Muscle layer of duodenum (tissue), 2 donors: ENCODE data around the gene AXL.
A peak's percentile ranks its signal among the peaks of the same experiment; 100 is the strongest.
"Not testable (repeated sequence)": the region's sequence is repeated elsewhere in the genome, so short reads cannot be mapped to it uniquely, and the experiment has no call there.

Experiments
- H3K27ac ChIP-seq: one replicate; pipeline ENCODE4 v1.7.0; 2013; ENCODE audit warnings: mild to moderate bottlenecking, low read length
- H3K27me3 ChIP-seq: one replicate; pipeline ENCODE4 v1.7.0; 2013; ENCODE audit warnings: low read depth, mild to moderate bottlenecking, control low read depth, low read length
- H3K36me3 ChIP-seq, 2 donors: one replicate each; pipeline ENCODE4 v1.7.0; 2013; ENCODE audit warnings: low read length in 2 of 2, control low read depth in 1 of 2, mild to moderate bottlenecking in 1 of 2; ENCODE audit not compliant: insufficient read depth in 2 of 2, control insufficient read depth in 1 of 2
- H3K4me1 ChIP-seq, 2 donors: one replicate each; pipeline ENCODE4 v1.7.0; 2013; ENCODE audit warnings: low read length in 2 of 2, mild to moderate bottlenecking in 2 of 2, control low read depth in 1 of 2, moderate library complexity in 1 of 2; ENCODE audit not compliant: insufficient read depth in 2 of 2, control insufficient read depth in 1 of 2
- H3K4me3 ChIP-seq, 2 donors: one replicate each; pipeline ENCODE4 v1.7.0; 2013; ENCODE audit warnings: low read length in 2 of 2, low read depth in 1 of 2, mild to moderate bottlenecking in 1 of 2
- H3K9me3 ChIP-seq, 2 donors: one replicate each; pipeline ENCODE4 v1.7.0; 2013; ENCODE audit warnings: low read length in 2 of 2, control low read depth in 1 of 2, mild to moderate bottlenecking in 1 of 2; ENCODE audit not compliant: control insufficient read depth in 1 of 2
- donor health status: healthy.

AXL gene

DNA sequence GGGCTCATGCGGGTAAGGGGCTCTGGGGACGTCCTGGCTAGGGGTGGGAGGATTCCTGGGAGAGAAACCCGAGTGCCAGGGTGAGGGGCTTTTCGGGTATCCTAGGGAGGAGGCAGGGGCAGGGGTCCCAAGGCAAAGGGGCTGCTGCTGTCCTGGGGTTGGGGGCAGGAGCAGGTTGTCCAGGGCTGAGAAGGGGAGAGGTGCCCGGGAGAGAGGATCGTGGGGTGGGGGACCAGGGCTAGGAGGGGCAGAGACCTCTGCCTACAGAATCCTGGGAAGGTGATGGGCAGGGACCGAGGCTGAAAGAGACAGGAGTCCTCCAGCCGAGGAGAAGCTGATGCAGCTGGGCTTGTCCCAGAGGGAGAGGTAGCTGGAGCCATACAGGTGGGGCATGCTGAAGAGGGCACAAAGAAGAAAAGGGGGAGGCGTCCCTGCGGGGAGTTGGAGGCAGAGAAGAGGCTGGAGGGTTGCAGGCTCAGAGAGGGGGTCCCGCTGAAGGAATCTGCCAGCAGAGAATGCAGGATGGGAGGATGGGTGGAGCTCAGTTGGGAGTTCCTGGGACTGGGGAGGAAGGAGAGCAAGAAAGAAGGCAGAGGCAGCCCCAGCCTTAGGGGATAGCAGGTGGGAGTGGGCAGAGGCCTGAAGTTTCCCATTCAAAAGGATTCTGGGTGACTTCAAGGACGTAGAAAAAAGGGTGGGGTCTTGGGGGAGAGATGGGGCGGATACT lies 25.4 kb upstream of the AXL start:
- H3K4me1 ChIP-seq, result peaks cover 0 to 12% of the 10 kb centered on the region in 2 donors
- no peaks in the 10 kb centered on the region for H3K9me3 ChIP-seq
- no peaks in the 10 kb centered on the region for H3K27me3 ChIP-seq
- H3K27ac ChIP-seq, result no peak overlapping the region
- H3K4me3 ChIP-seq, result peak overlapping the region; percentile 37 to 53
- H3K36me3 ChIP-seq, result no peaks in the 10 kb centered on the region

DNA sequence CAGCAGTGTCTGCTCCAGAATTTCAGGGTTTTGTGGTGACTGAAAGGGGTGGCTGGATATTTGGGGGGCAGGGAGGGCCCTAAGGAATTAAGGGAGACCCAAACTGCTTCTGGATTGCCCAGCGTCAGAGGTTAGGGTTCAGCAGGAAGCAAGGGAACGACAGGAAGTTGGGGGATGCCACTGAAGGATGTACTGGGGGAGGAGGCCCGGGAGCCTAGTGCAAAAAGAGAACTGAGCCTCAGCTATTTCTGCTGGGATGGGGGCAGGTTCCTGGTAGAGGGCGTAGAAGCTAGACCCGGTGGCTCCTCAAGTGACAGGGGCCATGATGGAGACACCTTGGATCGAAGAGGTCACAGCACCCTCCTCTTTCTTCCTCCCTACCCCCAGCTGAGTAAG lies 24.9 kb upstream of the AXL start:
- no peaks in the 10 kb centered on the region for H3K27me3 ChIP-seq
- H3K36me3 ChIP-seq, result no peaks in the 10 kb centered on the region
- peaks cover 0 to 12% of the 10 kb centered on the region in 2 donors for H3K4me1 ChIP-seq
- no peak overlapping the region for H3K27ac ChIP-seq
- H3K4me3 ChIP-seq, result peak overlapping the region in 1 of 2 donors; percentile 37
- H3K9me3 ChIP-seq, result no peaks in the 10 kb centered on the region

DNA sequence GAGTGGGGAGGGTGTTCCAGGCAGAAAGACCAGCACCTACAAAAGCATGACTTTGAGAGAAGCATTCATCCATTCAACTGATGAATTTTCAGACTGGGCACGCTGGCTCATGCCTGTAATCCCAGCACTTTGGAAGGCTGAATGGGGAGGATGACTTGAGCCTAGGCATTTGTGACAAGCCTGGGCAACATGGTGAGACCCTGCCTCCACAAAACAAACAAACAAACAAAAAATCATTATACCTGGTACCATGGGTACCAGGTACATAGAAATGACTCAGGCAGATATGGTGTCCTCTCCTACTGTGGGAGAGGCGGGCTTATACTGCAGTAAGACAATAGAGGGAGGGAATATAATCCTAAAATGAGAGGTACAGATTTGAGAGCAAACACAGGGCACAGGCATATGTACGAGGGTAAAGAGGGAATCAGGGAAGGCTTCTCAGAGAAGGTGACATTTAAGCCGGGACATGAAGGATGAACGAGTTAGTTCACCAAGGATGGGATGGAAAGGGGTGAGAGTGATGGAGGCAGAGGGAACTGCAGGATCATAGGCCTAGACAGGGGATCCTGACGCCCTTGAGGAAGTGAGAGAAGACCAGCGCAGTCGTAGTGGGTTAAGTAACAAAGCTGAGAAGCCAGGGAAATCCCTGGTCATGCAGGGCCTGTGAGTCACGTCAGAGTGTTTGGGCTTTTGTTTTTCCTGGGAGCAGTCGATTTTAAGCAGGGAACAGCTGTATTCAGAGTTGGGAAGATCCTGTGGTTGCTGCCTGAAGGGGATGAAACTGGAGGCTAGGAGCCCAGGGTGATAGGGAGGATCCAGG lies 23.1 kb upstream of the AXL start:
- Histone ChIP-seq H3K27ac (no peak overlapping the region), H3K4me3 (no peak overlapping the region), H3K9me3 (no peaks in the 10 kb centered on the region), H3K4me1 (peaks cover 0 to 12% of the 10 kb centered on the region in 2 donors), H3K27me3 (no peaks in the 10 kb centered on the region), H3K36me3 (no peaks in the 10 kb centered on the region)

DNA sequence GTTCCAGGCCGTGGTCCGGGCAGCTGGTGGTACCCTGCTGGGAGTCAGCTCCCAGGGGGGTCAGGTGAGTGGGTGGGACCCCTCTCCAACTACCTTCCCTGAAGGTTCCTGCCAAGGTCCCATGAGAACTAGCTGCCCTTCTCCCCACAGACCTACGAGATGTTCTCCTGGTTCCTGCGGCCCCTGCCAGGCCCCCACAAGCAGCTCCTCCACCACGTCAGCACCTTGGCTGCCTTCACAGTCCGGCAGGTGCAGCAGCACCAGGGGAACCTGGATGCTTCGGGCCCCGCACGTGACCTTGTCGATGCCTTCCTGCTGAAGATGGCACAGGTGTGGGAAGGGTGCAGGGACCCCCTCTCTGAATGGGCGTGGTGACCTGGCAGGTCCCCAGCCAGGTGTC lies 20.5 kb upstream of the AXL start:
- Histone ChIP-seq H3K27ac (no peak overlapping the region), H3K4me3 (no peak overlapping the region), H3K36me3 (no peaks in the 10 kb centered on the region), H3K27me3 (no peaks in the 10 kb centered on the region), H3K9me3 (no peaks in the 10 kb centered on the region), H3K4me1 (peaks cover 0 to under 1% of the 10 kb centered on the region in 2 donors)

DNA sequence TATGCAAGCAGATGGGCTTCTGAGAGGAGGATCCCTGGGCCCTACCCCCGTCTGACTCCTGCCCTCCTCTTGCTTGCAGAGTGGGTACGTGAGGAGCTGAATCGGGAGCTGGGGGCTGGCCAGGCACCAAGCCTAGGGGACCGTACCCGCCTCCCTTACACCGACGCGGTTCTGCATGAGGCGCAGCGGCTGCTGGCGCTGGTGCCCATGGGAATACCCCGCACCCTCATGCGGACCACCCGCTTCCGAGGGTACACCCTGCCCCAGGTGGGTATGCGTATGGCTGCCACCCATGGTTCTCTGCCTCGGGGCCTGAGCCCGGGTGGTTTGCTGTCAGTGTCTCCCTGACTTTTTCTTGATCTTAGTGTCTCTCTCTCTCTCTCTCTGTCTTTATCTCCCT lies 15.7 kb upstream of the AXL start:
- no peak overlapping the region for H3K27ac ChIP-seq
- no peaks in the 10 kb centered on the region for H3K4me1 ChIP-seq
- H3K9me3 ChIP-seq, result no peaks in the 10 kb centered on the region
- H3K4me3 ChIP-seq, result no peak overlapping the region
- no peaks in the 10 kb centered on the region for H3K27me3 ChIP-seq
- no peaks in the 10 kb centered on the region for H3K36me3 ChIP-seq

DNA sequence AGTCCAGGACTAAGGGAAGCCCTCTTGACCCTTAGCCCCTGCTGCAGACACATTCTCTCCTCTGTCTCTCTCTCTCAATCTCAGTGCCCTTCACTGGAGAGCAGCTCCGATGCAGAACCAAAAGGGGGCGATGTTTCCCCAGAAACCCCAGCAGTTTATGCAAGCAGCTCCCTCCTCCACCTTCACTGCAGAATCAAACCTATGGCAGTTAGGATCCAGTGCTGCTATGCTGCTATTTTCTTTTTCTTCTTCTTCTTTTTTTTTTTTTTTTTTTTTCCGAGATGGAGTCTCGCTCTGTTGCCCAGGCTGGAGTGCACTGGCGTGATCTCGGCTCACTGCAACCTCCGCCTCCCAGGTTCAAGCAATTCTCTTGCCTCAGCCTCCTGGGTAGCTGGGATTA lies 14.7 kb upstream of the AXL start:
- not testable (repeated sequence) for H3K27me3 ChIP-seq, H3K9me3 ChIP-seq, H3K4me1 ChIP-seq, H3K4me3 ChIP-seq, H3K36me3 ChIP-seq, H3K27ac ChIP-seq

DNA sequence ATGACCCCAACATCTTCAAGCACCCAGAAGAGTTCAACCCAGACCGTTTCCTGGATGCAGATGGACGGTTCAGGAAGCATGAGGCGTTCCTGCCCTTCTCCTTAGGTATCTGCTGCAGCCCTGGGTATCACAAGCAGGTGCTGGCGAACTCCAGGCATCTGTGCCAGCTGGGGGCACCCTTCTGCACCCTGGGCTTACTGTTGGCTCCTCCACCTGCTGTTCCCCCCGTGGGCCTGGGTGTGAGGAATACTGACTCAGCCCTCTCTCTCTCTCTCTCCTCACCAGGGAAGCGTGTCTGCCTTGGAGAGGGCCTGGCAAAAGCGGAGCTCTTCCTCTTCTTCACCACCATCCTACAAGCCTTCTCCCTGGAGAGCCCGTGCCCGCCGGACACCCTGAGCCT lies 13.0 kb upstream of the AXL start:
- H3K27me3 ChIP-seq, result no peaks in the 10 kb centered on the region

DNA sequence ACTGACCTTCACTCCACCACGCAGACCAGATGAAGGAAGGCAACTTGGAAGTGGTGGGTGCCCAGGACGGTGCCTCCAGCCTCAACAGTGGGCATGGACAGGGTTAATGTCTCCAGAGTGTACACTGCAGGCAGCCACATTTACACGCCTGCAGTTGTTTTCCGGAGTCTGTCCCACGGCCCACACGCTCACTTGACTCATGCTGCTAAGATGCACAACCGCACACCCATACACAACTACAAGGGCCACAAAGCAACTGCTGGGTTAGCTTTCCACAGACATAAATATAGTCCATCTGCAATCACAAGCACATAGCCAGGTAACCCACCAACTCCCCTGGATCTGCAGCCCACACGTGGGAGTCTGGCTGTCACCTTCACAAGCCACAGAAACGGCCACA lies 12.6 kb upstream of the AXL start:
- no peak overlapping the region for H3K4me3 ChIP-seq
- no peak overlapping the region for H3K27ac ChIP-seq
- H3K9me3 ChIP-seq, result no peaks in the 10 kb centered on the region
- no peaks in the 10 kb centered on the region for H3K4me1 ChIP-seq
- H3K27me3 ChIP-seq, result no peaks in the 10 kb centered on the region
- H3K36me3 ChIP-seq, result no peaks in the 10 kb centered on the region

More for the DNA sequence above, 13.0 kb upstream of the AXL start:
- no peaks in the 10 kb centered on the region for H3K9me3 ChIP-seq
- no peak overlapping the region for H3K27ac ChIP-seq
- no peaks in the 10 kb centered on the region for H3K4me1 ChIP-seq
- H3K36me3 ChIP-seq, result no peaks in the 10 kb centered on the region
- no peak overlapping the region for H3K4me3 ChIP-seq

DNA sequence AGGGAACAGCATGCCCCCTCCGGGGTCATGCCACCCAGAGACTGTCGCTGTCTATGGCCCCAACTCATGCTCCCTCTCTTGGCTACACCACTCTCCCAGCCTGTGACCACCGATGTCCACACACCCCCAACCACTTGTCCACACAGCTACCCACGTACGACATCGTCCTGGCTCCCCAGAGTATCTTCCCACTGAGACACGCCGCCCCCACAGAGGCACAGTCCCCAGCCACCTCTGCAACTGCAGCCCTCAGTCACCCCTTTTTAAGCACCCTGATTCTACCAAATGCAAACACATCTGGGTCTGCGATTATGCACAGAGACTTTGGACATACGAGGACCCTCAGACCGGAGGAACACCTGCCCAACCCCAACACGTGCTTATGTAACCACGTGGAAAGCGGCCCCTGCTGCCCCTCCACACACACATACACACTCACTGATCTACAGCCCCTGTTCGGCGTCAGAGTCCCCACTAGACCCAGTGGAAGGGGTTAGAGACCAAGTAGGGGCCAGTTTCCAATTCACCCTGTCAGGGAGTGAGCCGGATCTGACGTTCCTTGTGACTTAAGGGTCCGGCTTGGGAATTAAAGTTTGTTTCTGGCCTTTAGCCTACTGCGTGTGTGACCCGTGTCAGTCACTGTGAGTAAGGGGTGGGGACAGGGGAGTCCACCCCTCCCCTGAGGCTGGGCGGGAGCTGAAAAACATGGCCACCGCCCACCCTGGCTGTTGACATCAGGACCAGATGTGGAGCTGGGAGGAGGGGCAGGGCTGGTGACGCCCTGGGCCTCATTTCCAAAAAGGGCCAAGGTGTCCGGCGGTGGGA lies 11.9 kb upstream of the AXL start:
- Histone ChIP-seq H3K4me3 (no peak overlapping the region), H3K4me1 (no peaks in the 10 kb centered on the region), H3K27ac (no peak overlapping the region), H3K9me3 (no peaks in the 10 kb centered on the region), H3K36me3 (no peaks in the 10 kb centered on the region), H3K27me3 (no peaks in the 10 kb centered on the region)

DNA sequence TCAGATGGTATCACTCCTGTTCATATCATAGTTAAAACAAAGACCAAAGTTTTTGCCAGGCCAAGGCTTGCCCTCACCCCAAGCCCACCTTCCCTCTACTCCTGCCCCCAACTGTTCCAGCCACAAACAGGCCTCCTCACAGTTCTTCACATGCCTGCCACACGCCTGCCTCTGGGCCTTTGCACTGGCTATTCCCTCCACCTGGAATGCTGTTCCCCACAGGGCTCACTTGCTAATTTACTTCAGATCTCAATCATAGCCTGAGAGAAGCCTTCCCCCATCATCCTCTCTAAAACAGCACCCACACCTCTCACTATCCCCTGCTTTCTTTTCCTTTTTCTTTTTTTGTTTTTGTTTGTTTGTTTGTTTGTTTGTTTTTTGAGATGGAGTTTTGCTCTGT lies 4.9 kb upstream of the AXL start:
- Histone ChIP-seq H3K4me3 (no peak overlapping the region), H3K27me3 (no peaks in the 10 kb centered on the region), H3K36me3 (no peaks in the 10 kb centered on the region), H3K9me3 (no peaks in the 10 kb centered on the region), H3K27ac (no peak overlapping the region), H3K4me1 (peaks cover 0 to 14% of the 10 kb centered on the region in 2 donors)

DNA sequence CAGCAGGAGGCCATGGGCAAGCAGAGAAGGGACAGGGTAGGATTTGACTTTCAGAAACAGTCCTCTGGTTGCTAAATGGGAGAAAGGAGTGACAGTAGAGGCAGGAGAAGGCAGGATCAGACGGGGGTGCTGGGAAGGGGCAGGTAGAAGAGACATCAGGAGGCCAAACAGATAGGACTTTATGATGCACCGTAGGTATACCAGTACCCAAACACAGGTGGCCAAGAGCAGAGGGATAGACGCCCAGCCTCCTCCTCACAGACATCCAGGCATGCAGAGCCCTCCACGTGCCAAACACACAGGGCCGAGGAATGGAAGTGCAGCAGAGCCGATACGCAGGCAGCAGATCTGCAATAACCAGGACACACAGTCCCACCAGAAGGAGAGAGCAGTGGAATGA lies 1.3 kb upstream of the AXL start:
- H3K4me3 ChIP-seq, result no peak overlapping the region
- no peaks in the 10 kb centered on the region for H3K27me3 ChIP-seq
- peaks cover 0 to 7% of the 10 kb centered on the region in 2 donors for H3K36me3 ChIP-seq
- H3K27ac ChIP-seq, result peak overlapping the region; percentile 84
- peaks cover 0 to 31% of the 10 kb centered on the region in 2 donors for H3K4me1 ChIP-seq
- H3K9me3 ChIP-seq, result no peaks in the 10 kb centered on the region
